Mesodermal cell (in vitro differentiated cells): ENCODE data around the gene CEP72.
A peak's percentile ranks its signal among the peaks of the same experiment; 100 is the strongest.

Source experiments
- H3K27ac ChIP-seq: 2 replicates; pipeline ENCODE4 v1.7.0; 2013; ENCODE audit warnings: mild to moderate bottlenecking, low read depth, low read length, moderate library complexity; ENCODE audit not compliant: severe bottlenecking
- H3K36me3 ChIP-seq: 2 replicates; pipeline ENCODE4 v1.7.1; 2013; ENCODE audit warnings: mild to moderate bottlenecking, low read length, moderate library complexity; ENCODE audit not compliant: control insufficient read depth, insufficient read depth
- H3K4me1 ChIP-seq: one replicate; pipeline ENCODE4 v1.7.1; 2013; ENCODE audit warnings: mild to moderate bottlenecking, low read length; ENCODE audit not compliant: insufficient read depth, control insufficient read depth, poor library complexity, severe bottlenecking
- H3K4me3 ChIP-seq: 2 replicates; pipeline ENCODE4 v1.7.0; 2013; ENCODE audit warnings: low read length, control low read depth, mild to moderate bottlenecking; ENCODE audit not compliant: insufficient read depth, poor library complexity, severe bottlenecking; ENCODE audit errors: extremely low read depth
- H3K9me3 ChIP-seq: 2 replicates; pipeline ENCODE4 v1.7.1; 2013; ENCODE audit warnings: mild to moderate bottlenecking, low read length, moderate library complexity; ENCODE audit not compliant: control insufficient read depth
- WGBS, 2 experiments: methylation state at CpG; one replicate each; pipeline ENCODE4 v1.1.5; 2013; ENCODE audit warnings: missing lambda C conversion rate in 2 of 2; ENCODE audit not compliant: insufficient coverage in 2 of 2; 5-methylcytosine and 5-hydroxymethylcytosine counted together

CEP72 gene

GRCh38 chr5:647311-647710 is 35.2 kb downstream of the CEP72 start:
- 90 to 100% methylated on average over 2 to 3 of the region's 4 CpGs for WGBS, 2 experiments
- H3K27ac ChIP-seq, result no peak overlapping the region
- H3K9me3 ChIP-seq, result peaks cover 13% of the 10 kb centered on the region
- peaks cover 67% of the 10 kb centered on the region for H3K36me3 ChIP-seq
- H3K4me1 ChIP-seq, result no peaks in the 10 kb centered on the region
- H3K4me3 ChIP-seq, result no peak overlapping the region

DNA sequence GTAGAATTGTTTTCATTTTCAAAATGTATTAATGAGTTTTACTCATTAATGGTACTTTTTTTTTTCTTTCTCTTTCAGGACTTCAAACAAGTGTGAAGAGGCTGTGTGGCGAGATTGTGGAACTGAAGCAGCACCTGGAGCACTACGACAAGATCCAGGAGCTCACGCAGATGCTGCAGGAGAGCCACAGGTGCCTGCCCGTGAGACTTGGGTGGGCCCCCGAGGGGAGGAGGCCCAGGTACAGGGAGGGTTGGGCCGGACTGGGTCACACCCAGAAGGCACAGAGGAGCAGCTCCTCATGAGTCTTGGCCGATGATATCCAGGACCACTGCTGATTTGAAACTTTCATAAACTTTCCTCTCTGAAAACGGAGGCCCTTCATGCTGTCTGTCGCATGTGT is 35.6 kb downstream of the CEP72 start:
- WGBS, 2 experiments, result 92 to 99% methylated on average over 8 to 9 of the region's 9 CpGs
- Histone ChIP-seq H3K36me3 (peaks cover 68% of the 10 kb centered on the region), H3K4me1 (no peaks in the 10 kb centered on the region), H3K27ac (no peak overlapping the region), H3K4me3 (no peak overlapping the region), H3K9me3 (peaks cover 13% of the 10 kb centered on the region)

GRCh38 chr5:651296-652022 is 39.3 kb downstream of the CEP72 start:
- H3K4me3 ChIP-seq, result no peak overlapping the region
- peaks cover 53% of the 10 kb centered on the region for H3K36me3 ChIP-seq
- H3K4me1 ChIP-seq, result no peaks in the 10 kb centered on the region
- 87 to 100% methylated on average over 8 to 9 of the region's 16 CpGs for WGBS, 2 experiments
- peaks cover 13% of the 10 kb centered on the region for H3K9me3 ChIP-seq
- no peak overlapping the region for H3K27ac ChIP-seq

GRCh38 chr5:652023-652515 is 39.9 kb downstream of the CEP72 start:
- H3K27ac ChIP-seq, result no peak overlapping the region
- H3K4me1 ChIP-seq, result no peaks in the 10 kb centered on the region
- peaks cover 11% of the 10 kb centered on the region for H3K9me3 ChIP-seq
- WGBS, 2 experiments, result 90 to 97% methylated on average over 6 to 7 of the region's 8 CpGs
- H3K4me3 ChIP-seq, result no peak overlapping the region
- peaks cover 52% of the 10 kb centered on the region for H3K36me3 ChIP-seq

DNA sequence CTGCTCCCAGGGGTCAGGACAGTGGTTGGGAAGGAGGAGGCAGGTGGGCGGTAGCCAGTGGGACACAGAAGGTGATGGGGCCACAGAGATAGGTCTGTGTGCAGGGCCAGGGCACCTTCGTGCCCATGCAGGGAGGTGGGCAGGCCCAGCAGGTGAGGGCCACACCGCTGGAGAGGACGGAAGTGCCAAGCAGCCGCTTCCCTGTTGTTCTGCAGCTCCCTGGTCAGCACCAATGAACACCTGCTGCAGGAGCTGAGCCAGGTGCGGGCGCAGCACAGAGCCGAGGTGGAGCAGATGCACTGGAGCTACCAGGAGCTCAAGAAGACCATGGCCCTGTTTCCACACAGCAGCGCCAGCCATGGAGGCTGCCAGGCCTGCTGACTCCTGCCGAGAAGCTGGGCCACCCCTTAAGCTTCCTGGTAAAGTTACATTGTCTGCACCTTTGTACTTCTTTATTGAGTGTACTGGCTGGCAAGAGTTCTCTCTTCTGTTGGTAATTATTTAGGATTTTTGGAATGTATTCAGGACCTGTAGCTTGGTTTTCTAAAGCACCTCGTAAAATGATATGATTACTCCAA is 40.7 kb downstream of the CEP72 start:
- H3K4me1 ChIP-seq, result peaks cover 5% of the 10 kb centered on the region
- no peak overlapping the region for H3K27ac ChIP-seq
- peaks cover 3% of the 10 kb centered on the region for H3K9me3 ChIP-seq
- 95 to 97% methylated on average over 9 to 10 of the region's 11 CpGs for WGBS, 2 experiments
- H3K36me3 ChIP-seq, result peaks cover 51% of the 10 kb centered on the region
- H3K4me3 ChIP-seq, result no peak overlapping the region

GRCh38 chr5:654071-654778 is 42.1 kb downstream of the CEP72 start:
- Histone ChIP-seq H3K4me3 (no peak overlapping the region), H3K9me3 (no peaks in the 10 kb centered on the region), H3K36me3 (peaks cover 57% of the 10 kb centered on the region), H3K27ac (no peak overlapping the region), H3K4me1 (peaks cover 8% of the 10 kb centered on the region)
- WGBS, 2 experiments, result 96% methylated on average over 10 to 16 of the region's 17 CpGs

DNA sequence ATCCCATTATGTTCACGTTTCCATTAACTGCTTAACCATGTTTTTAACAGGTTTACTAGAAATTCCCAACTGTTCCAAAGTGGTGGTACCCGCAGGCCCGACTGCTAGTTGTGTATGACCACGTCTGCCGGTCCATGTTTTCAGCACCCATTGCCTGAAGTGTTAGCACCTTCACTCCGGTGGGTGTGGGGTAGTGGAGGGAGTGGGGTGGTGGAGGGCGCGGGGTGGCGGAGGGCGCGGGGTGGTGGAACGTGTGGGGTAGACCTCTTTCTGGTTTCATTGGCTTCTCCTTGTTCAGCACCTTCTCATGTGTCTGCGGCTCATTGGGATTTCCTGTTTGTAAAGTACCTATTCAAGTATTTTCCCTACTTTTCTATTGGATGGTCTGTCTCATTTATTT is 43.3 kb downstream of the CEP72 start:
- no peak overlapping the region for H3K27ac ChIP-seq
- no peaks in the 10 kb centered on the region for H3K9me3 ChIP-seq
- H3K4me1 ChIP-seq, result peaks cover 8% of the 10 kb centered on the region
- 88 to 97% methylated on average over 6 to 7 of the region's 13 CpGs for WGBS, 2 experiments
- H3K36me3 ChIP-seq, result peaks cover 68% of the 10 kb centered on the region
- H3K4me3 ChIP-seq, result no peak overlapping the region

- Histone ChIP-seq H3K4me3 (no peak overlapping the region), H3K27ac (peak overlapping the region; percentile 82), H3K4me1 (peaks cover 8% of the 10 kb centered on the region), H3K36me3 (peaks cover 76% of the 10 kb centered on the region), H3K9me3 (no peaks in the 10 kb centered on the region)
- 85 to 87% methylated on average over 6 of the region's 6 CpGs for WGBS, 2 experiments
These were observed 45.4 kb downstream of the CEP72 start for GRCh38 chr5:657570-657969.

- H3K27ac ChIP-seq, result peak overlapping the region; percentile 82
- no peaks in the 10 kb centered on the region for H3K9me3 ChIP-seq
- H3K4me3 ChIP-seq, result no peak overlapping the region
- 87 to 88% methylated on average over 3 to 5 of the region's 5 CpGs for WGBS, 2 experiments
- H3K4me1 ChIP-seq, result peaks cover 8% of the 10 kb centered on the region
- H3K36me3 ChIP-seq, result peaks cover 73% of the 10 kb centered on the region
These were observed 46.0 kb downstream of the CEP72 start for GRCh38 chr5:658103-658502.

GRCh38 chr5:659496-660263 is 47.5 kb downstream of the CEP72 start:
- Histone ChIP-seq H3K27ac (no peak overlapping the region), H3K4me1 (peaks cover 8% of the 10 kb centered on the region), H3K36me3 (peaks cover 74% of the 10 kb centered on the region), H3K9me3 (no peaks in the 10 kb centered on the region), H3K4me3 (no peak overlapping the region)
- WGBS, 2 experiments, result 89 to 99% methylated on average over 9 to 14 of the region's 16 CpGs
